ENCODE measurements around the gene RAB10.

RAB10 gene

GRCh38 chr2:26179446-26179913 lies 145.6 kb downstream of the RAB10 start:
- DNase-seq (ENCODE audit: low spot score), result no peak

- no peak for DNase-seq (ENCODE audit: low spot score)
Measured at GRCh38 chr2:26182441-26182840, 148.6 kb downstream of the RAB10 start.

DNA sequence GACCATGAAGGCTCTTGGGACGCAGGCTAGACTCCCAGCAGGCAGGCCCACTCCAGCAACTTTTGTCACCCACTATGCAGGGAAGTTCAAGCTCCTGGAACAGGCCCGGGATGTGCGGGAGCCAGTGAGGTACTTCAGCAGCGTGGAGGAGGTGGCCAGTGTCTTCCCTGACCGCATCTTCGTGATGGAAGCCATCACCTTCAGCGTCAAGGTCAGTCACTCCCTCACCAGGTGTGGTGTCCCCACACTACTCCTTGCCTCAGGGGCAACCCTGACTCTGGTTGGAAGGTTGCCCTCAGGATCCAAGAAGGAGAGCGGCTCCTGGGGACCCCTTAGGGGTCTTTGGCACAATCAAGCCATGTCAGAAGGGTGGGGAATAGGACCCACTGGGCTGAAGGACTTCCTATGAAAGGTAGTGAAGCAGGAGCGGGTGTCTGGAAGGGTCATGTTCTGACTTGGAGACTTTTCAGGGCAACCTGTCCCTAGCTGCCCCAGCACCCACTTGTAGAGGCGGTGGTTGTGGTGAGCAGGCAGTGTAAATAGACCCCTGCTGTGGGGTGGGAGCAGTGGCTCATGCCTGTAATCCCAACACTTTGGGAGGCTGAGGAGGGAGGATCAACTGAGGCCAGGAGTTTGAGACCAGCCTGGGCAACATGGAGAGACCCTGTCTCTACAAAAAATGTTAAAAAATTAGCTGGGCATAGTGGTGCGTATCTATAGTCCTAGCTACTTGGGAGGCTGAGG lies 149.2 kb downstream of the RAB10 start:
- DNase-seq (ENCODE audit: low spot score), result no peak

- no peak for DNase-seq (ENCODE audit: low spot score)
Measured at GRCh38 chr2:26184121-26184520, 150.2 kb downstream of the RAB10 start.

GRCh38 chr2:26184555-26185303 lies 150.8 kb downstream of the RAB10 start:
- DNase-seq (ENCODE audit: low spot score), result peak; percentile 96

- no peak for DNase-seq (ENCODE audit: low spot score)
Measured at GRCh38 chr2:26185304-26185928, 151.5 kb downstream of the RAB10 start.

DNA sequence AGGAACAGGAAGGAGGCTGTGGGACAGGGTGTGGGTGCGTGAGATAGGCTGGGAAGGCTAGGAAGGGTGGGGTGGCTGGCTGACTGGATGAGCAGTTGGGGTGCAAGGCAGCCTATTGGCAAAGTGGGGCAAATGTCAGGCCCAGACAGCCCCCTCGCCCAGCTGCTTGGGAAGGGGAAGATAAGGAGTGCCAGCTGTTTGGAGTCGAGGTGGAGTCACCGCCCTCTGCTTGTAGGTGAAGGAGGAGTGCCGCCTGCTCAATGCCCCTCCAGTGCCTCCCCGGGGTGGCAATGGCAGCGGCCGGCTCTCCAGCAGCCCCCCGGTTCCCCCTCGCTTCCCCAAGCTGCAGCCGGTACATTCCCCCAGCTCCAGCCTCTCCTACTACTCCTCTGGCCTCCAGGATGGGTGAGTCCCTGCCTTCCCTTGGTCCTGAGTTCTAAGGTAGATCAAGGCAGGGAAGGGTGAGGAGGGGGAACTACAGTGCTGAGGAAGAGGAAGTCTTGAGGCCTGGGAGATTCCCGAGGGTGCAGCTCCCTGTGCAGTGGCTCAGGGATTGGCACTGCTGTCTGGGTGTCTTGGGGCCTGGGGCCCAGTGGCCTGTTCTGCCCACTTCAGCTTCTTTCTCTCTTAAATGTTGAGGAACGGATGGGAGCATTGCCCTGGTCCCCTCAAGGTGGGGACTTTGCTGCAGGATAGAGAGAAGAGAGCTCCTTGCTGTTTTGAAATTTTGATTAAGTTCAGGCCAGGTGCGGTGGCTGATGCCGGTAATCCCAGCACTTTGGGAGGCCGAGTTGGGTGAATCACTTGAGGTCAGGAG lies 152.3 kb downstream of the RAB10 start:
- no peak for DNase-seq (ENCODE audit: low spot score)
